ENCODE data around the gene CUBN. TPM values are rescaled to one million over a fixed set of nuclear protein-coding genes. Genes with fewer than 3 reads are reported as not detected.

Gene CUBN
- total RNA-seq, 1 donor from 2014 or later, result 2.7 TPM

DNA sequence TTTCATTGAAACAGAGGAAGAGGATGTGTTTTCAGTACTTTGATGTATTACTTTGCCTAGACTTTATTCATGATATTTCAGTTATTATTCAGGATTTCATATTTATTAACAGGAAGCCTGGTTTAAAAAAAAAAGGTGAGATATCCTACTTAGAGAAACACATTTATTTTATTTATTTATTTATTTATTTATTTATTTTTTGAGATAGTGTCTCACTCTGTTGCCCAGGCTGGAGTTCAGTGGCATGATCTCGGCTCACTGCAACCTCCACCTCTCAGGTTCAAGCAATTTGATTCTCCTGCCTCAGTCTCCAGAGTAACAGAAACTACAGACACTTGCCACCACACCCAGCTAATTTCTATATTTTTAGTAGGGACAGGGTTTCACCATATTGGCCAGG lies 47.4 kb upstream of the CUBN start:
- FAIRE-seq (peak; percentile 60), DNase-seq (ENCODE audit: low read depth) (no peak)
- H4K20me1 ChIP-seq (ENCODE audit: insufficient read depth, low read length), result no peaks in the 10 kb centered on the region
- H3K9me3 ChIP-seq (ENCODE audit: insufficient read depth, low read depth, low read length), result no peaks in the 10 kb centered on the region
- Mint-ChIP-seq H3K9me3 (ENCODE audit: unreplicated experiment) (no peaks in the 10 kb centered on the region), H3K36me3 (ENCODE audit: low read depth, unreplicated experiment) (no peaks in the 10 kb centered on the region), H3K27ac (ENCODE audit: unreplicated experiment) (no peak overlapping the region), H3K4me3 (ENCODE audit: unreplicated experiment) (no peak overlapping the region), H3K27me3 (ENCODE audit: low read depth, unreplicated experiment) (no peaks in the 10 kb centered on the region), H3K4me1 (ENCODE audit: low read depth, unreplicated experiment) (peaks cover 26% of the 10 kb centered on the region)
- no peaks in the 10 kb centered on the region for H3K79me2 ChIP-seq (ENCODE audit: insufficient read depth, low read length)
- no peak overlapping the region for H3K4me3 ChIP-seq (ENCODE audit: insufficient read depth, low read depth, low read length)
- TF ChIP-seq, protein P1, sequence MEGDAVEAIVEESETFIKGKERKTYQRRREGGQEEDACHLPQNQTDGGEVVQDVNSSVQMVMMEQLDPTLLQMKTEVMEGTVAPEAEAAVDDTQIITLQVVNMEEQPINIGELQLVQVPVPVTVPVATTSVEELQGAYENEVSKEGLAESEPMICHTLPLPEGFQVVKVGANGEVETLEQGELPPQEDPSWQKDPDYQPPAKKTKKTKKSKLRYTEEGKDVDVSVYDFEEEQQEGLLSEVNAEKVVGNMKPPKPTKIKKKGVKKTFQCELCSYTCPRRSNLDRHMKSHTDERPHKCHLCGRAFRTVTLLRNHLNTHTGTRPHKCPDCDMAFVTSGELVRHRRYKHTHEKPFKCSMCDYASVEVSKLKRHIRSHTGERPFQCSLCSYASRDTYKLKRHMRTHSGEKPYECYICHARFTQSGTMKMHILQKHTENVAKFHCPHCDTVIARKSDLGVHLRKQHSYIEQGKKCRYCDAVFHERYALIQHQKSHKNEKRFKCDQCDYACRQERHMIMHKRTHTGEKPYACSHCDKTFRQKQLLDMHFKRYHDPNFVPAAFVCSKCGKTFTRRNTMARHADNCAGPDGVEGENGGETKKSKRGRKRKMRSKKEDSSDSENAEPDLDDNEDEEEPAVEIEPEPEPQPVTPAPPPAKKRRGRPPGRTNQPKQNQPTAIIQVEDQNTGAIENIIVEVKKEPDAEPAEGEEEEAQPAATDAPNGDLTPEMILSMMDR (IDR thresholded peaks at IDR 0.05; ENCODE audit: insufficient read depth, low read depth, low read length), result no peak
- TF ChIP-seq EZH2 (IDR thresholded peaks at IDR 0.05; ENCODE audit: insufficient read depth, low read length), result no peak
- no peak overlapping the region for H3K27ac ChIP-seq (ENCODE audit: low read depth, low read length)
- no peak overlapping the region for H3K4me2 ChIP-seq (ENCODE audit: low read length)
- H3K4me1 ChIP-seq (ENCODE audit: insufficient read depth, low read length), result peaks cover 10% of the 10 kb centered on the region
- H3K9ac ChIP-seq (ENCODE audit: low read length), result no peak overlapping the region
- H3K27me3 ChIP-seq (ENCODE audit: insufficient read depth, low read length), result no peaks in the 10 kb centered on the region
- H2AFZ ChIP-seq (ENCODE audit: low read depth, low read length), result no peak overlapping the region
- no peaks in the 10 kb centered on the region for H3K36me3 ChIP-seq (ENCODE audit: insufficient read depth, low read length)

DNA sequence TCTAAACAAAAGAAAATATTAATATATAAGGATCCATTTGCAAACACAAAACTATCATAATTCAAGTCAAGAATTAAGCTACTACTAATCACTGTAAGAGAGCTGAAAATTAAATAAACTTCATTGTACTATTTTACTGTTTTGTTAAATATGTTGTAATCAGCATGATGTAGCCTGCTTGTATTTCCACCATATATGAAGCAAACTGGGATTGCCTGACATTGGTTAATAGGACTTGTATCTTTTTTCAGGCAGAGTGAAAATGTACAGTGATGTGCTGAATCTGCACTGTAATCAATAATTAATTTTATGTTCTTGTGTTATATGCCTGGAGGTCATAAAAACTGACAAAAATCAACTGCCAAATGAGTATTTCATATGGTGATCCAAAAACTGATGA lies 46.5 kb upstream of the CUBN start:
- H3K27ac Mint-ChIP-seq (ENCODE audit: unreplicated experiment), result no peak overlapping the region
- Histone ChIP-seq H3K36me3 (ENCODE audit: insufficient read depth, low read length) (no peaks in the 10 kb centered on the region), H3K9ac (ENCODE audit: low read length) (no peak overlapping the region), H3K4me1 (ENCODE audit: insufficient read depth, low read length) (peaks cover 13% of the 10 kb centered on the region), H3K27ac (ENCODE audit: low read depth, low read length) (peak overlapping the region; percentile 16), H2AFZ (ENCODE audit: low read depth, low read length) (no peak overlapping the region), H4K20me1 (ENCODE audit: insufficient read depth, low read length) (no peaks in the 10 kb centered on the region), H3K79me2 (ENCODE audit: insufficient read depth, low read length) (no peaks in the 10 kb centered on the region), H3K27me3 (ENCODE audit: insufficient read depth, low read length) (no peaks in the 10 kb centered on the region), H3K4me3 (ENCODE audit: insufficient read depth, low read depth, low read length) (no peak overlapping the region), H3K9me3 (ENCODE audit: insufficient read depth, low read depth, low read length) (no peaks in the 10 kb centered on the region), H3K4me2 (ENCODE audit: low read length) (no peak overlapping the region)
- H3K27me3 Mint-ChIP-seq (ENCODE audit: low read depth, unreplicated experiment), result no peaks in the 10 kb centered on the region
- TF ChIP-seq, protein P1 (IDR thresholded peaks at IDR 0.05; ENCODE audit: insufficient read depth, low read depth, low read length), result no peak
- no peak for TF ChIP-seq EZH2 (IDR thresholded peaks at IDR 0.05; ENCODE audit: insufficient read depth, low read length)
- H3K36me3 Mint-ChIP-seq (ENCODE audit: low read depth, unreplicated experiment), result no peaks in the 10 kb centered on the region
- peaks cover 24% of the 10 kb centered on the region for H3K4me1 Mint-ChIP-seq (ENCODE audit: low read depth, unreplicated experiment)
- DNase-seq (ENCODE audit: low read depth) (no peak), FAIRE-seq (no peak)
- no peak overlapping the region for H3K4me3 Mint-ChIP-seq (ENCODE audit: unreplicated experiment)
- no peaks in the 10 kb centered on the region for H3K9me3 Mint-ChIP-seq (ENCODE audit: unreplicated experiment)

DNA sequence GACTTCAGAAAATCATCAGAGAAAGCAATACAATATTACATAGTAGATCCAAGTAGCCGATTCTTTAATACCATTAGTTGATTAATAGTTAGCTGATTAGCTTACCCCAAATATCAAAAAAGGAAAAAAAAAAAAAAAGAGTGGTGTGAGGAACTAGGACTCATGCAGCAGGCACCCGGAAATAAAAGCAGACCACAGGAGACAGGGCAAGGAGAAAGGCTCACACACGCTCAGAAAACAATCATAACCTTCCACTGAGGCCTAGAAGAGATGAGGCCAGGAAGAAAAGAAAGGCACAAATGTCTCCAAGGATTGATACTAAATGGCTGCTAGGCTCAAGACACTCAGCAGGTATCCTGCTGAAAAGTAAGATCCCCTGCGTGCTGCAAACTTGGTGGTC lies 45.9 kb upstream of the CUBN start:
- Histone ChIP-seq H3K4me1 (ENCODE audit: insufficient read depth, low read length) (peaks cover 13% of the 10 kb centered on the region), H2AFZ (ENCODE audit: low read depth, low read length) (peak overlapping the region; percentile 55), H4K20me1 (ENCODE audit: insufficient read depth, low read length) (no peaks in the 10 kb centered on the region), H3K27ac (ENCODE audit: low read depth, low read length) (peak overlapping the region; percentile 16), H3K4me2 (ENCODE audit: low read length) (peak overlapping the region; percentile 61), H3K27me3 (ENCODE audit: insufficient read depth, low read length) (no peaks in the 10 kb centered on the region), H3K9ac (ENCODE audit: low read length) (peak overlapping the region; percentile 13), H3K4me3 (ENCODE audit: insufficient read depth, low read depth, low read length) (no peak overlapping the region), H3K79me2 (ENCODE audit: insufficient read depth, low read length) (no peaks in the 10 kb centered on the region), H3K9me3 (ENCODE audit: insufficient read depth, low read depth, low read length) (no peaks in the 10 kb centered on the region), H3K36me3 (ENCODE audit: insufficient read depth, low read length) (no peaks in the 10 kb centered on the region)
- FAIRE-seq (no peak), DNase-seq (ENCODE audit: low read depth) (peak; percentile 55)
- no peaks in the 10 kb centered on the region for H3K9me3 Mint-ChIP-seq (ENCODE audit: unreplicated experiment)
- H3K4me1 Mint-ChIP-seq (ENCODE audit: low read depth, unreplicated experiment), result peaks cover 23% of the 10 kb centered on the region
- H3K27me3 Mint-ChIP-seq (ENCODE audit: low read depth, unreplicated experiment), result no peaks in the 10 kb centered on the region
- H3K27ac Mint-ChIP-seq (ENCODE audit: unreplicated experiment), result peak overlapping the region; percentile 69
- H3K4me3 Mint-ChIP-seq (ENCODE audit: unreplicated experiment), result no peak overlapping the region
- H3K36me3 Mint-ChIP-seq (ENCODE audit: low read depth, unreplicated experiment), result no peaks in the 10 kb centered on the region
- no peak for TF ChIP-seq EZH2 (IDR thresholded peaks at IDR 0.05; ENCODE audit: insufficient read depth, low read length)
- TF ChIP-seq, protein P1 (IDR thresholded peaks at IDR 0.05; ENCODE audit: insufficient read depth, low read depth, low read length), result no peak

All from astrocyte (in vitro differentiated cells and primary cell).